ENCODE data around the gene PIK3R2. TPM values are rescaled to one million over a fixed set of nuclear protein-coding genes. Genes with fewer than 3 reads are reported as not detected.

Gene PIK3R2
- total and polyA plus RNA-seq, 2 experiments from 2014 or later = 8.5 to 66.6 TPM

GRCh38 chr19:18161636-18162002 is 8.7 kb downstream of the PIK3R2 start:
- H3K27me3 ChIP-seq (ENCODE audit: insufficient read depth) = no peaks in the 10 kb centered on the region
- H3K27ac ChIP-seq (ENCODE audit: low read depth) = no peak overlapping the region
- peaks cover 10% of the 10 kb centered on the region; the same call in 1 of the 2 replicates for H3K4me1 ChIP-seq (ENCODE audit: insufficient read depth)
- H3K27me3 Mint-ChIP-seq (ENCODE audit: insufficient read depth, low read depth, poor library complexity) = peaks cover 8% of the 10 kb centered on the region
- H3F3A ChIP-seq (replicated peaks; ENCODE audit: low read depth) = peaks cover 9% of the 10 kb centered on the region
- peaks cover 6% of the 10 kb centered on the region for H3K4me1 Mint-ChIP-seq
- H3K4me2 ChIP-seq = peak overlapping the region; percentile 55; the same call in 1 of the 2 replicates
- 0 out of 2 replicates have a peak overlapping the region, but pooled peaks have one; percentile 32 for H3K4me3 ChIP-seq
- TF ChIP-seq POLR2AphosphoS5 (IDR thresholded peaks at IDR 0.05; ENCODE audit: low read depth) (no peak), ZNF114 (CRISPR knock-in tag; IDR thresholded peaks at IDR 0.05) (no peak), JUNB (IDR thresholded peaks at IDR 0.05; ENCODE audit: unreplicated experiment) (no peak), CTCF (conservative IDR thresholded peaks at IDR 0.05; ENCODE audit: low read depth in 2 of 2) (no peak), CREB1 (CRISPR knock-in tag; IDR thresholded peaks at IDR 0.05; ENCODE audit: low read depth) (no peak)
- TF ChIP-seq, protein P1, sequence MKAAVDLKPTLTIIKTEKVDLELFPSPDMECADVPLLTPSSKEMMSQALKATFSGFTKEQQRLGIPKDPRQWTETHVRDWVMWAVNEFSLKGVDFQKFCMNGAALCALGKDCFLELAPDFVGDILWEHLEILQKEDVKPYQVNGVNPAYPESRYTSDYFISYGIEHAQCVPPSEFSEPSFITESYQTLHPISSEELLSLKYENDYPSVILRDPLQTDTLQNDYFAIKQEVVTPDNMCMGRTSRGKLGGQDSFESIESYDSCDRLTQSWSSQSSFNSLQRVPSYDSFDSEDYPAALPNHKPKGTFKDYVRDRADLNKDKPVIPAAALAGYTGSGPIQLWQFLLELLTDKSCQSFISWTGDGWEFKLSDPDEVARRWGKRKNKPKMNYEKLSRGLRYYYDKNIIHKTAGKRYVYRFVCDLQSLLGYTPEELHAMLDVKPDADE (IDR thresholded peaks at IDR 0.05) = no peak
- TF ChIP-seq, protein P2, sequence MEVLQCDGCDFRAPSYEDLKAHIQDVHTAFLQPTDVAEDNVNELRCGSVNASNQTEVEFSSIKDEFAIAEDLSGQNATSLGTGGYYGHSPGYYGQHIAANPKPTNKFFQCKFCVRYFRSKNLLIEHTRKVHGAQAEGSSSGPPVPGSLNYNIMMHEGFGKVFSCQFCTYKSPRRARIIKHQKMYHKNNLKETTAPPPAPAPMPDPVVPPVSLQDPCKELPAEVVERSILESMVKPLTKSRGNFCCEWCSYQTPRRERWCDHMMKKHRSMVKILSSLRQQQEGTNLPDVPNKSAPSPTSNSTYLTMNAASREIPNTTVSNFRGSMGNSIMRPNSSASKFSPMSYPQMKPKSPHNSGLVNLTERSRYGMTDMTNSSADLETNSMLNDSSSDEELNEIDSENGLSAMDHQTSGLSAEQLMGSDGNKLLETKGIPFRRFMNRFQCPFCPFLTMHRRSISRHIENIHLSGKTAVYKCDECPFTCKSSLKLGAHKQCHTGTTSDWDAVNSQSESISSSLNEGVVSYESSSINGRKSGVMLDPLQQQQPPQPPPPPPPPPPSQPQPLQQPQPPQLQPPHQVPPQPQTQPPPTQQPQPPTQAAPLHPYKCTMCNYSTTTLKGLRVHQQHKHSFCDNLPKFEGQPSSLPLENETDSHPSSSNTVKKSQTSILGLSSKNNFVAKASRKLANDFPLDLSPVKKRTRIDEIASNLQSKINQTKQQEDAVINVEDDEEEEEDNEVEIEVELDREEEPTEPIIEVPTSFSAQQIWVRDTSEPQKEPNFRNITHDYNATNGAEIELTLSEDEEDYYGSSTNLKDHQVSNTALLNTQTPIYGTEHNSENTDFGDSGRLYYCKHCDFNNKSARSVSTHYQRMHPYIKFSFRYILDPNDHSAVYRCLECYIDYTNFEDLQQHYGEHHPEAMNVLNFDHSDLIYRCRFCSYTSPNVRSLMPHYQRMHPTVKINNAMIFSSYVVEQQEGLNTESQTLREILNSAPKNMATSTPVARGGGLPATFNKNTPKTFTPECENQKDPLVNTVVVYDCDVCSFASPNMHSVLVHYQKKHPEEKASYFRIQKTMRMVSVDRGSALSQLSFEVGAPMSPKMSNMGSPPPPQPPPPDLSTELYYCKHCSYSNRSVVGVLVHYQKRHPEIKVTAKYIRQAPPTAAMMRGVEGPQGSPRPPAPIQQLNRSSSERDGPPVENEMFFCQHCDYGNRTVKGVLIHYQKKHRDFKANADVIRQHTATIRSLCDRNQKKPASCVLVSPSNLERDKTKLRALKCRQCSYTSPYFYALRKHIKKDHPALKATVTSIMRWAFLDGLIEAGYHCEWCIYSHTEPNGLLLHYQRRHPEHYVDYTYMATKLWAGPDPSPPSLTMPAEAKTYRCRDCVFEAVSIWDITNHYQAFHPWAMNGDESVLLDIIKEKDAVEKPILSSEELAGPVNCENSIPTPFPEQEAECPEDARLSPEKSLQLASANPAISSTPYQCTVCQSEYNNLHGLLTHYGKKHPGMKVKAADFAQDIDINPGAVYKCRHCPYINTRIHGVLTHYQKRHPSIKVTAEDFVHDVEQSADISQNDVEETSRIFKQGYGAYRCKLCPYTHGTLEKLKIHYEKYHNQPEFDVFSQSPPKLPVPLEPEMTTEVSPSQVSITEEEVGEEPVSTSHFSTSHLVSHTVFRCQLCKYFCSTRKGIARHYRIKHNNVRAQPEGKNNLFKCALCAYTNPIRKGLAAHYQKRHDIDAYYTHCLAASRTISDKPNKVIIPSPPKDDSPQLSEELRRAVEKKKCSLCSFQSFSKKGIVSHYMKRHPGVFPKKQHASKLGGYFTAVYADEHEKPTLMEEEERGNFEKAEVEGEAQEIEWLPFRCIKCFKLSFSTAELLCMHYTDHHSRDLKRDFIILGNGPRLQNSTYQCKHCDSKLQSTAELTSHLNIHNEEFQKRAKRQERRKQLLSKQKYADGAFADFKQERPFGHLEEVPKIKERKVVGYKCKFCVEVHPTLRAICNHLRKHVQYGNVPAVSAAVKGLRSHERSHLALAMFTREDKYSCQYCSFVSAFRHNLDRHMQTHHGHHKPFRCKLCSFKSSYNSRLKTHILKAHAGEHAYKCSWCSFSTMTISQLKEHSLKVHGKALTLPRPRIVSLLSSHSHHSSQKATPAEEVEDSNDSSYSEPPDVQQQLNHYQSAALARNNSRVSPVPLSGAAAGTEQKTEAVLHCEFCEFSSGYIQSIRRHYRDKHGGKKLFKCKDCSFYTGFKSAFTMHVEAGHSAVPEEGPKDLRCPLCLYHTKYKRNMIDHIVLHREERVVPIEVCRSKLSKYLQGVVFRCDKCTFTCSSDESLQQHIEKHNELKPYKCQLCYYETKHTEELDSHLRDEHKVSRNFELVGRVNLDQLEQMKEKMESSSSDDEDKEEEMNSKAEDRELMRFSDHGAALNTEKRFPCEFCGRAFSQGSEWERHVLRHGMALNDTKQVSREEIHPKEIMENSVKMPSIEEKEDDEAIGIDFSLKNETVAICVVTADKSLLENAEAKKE (CRISPR knock-in tag; IDR thresholded peaks at IDR 0.05) = no peak
- DNase-seq (ENCODE audit: low spot score) (no peak), ATAC-seq (no peak)
- peak overlapping the region; percentile 38; the same call in 1 of the 3 replicates for H3K4me3 Mint-ChIP-seq
- peak overlapping the region; percentile 40; the same call in 1 of the 2 replicates for H3K27ac Mint-ChIP-seq
- peaks cover 4% of the 10 kb centered on the region; the same call in 1 of the 2 replicates for H3K36me3 ChIP-seq (ENCODE audit: insufficient read depth)
- no peaks in the 10 kb centered on the region for H3K9me3 Mint-ChIP-seq
- H3K36me3 Mint-ChIP-seq (ENCODE audit: low read depth) = peaks cover 33% of the 10 kb centered on the region
- no peaks in the 10 kb centered on the region; the same call in none of the 2 replicates for H4K20me1 ChIP-seq (replicated peaks; ENCODE audit: insufficient read depth)
- H2AFZ ChIP-seq = no peak overlapping the region
- no peaks in the 10 kb centered on the region for H3K79me2 ChIP-seq (replicated peaks; ENCODE audit: insufficient read depth)
- no peaks in the 10 kb centered on the region for H3K9me2 ChIP-seq (ENCODE audit: insufficient read depth)

Data from GM23338 (cell line).